K562 treated with DMSO at 1 percent for 24 hours (cell line): ENCODE results near the gene GLG1. TPM values are rescaled to one million over a fixed set of nuclear protein-coding genes. Genes with fewer than 3 reads are reported as not detected.

ENCODE experiments used
- total RNA-seq: library from RNA; unstranded; fragments of 300-600 nt; gene quantifications from 2 replicates; pipeline ENCODE4 v1.2.3, GENCODE V29; 2022; ENCODE audit warnings: low read depth; ENCODE audit not compliant: insufficient read depth

Gene GLG1
- total RNA-seq, result 26.6 and 29.2 TPM in 2 replicates

DNA sequence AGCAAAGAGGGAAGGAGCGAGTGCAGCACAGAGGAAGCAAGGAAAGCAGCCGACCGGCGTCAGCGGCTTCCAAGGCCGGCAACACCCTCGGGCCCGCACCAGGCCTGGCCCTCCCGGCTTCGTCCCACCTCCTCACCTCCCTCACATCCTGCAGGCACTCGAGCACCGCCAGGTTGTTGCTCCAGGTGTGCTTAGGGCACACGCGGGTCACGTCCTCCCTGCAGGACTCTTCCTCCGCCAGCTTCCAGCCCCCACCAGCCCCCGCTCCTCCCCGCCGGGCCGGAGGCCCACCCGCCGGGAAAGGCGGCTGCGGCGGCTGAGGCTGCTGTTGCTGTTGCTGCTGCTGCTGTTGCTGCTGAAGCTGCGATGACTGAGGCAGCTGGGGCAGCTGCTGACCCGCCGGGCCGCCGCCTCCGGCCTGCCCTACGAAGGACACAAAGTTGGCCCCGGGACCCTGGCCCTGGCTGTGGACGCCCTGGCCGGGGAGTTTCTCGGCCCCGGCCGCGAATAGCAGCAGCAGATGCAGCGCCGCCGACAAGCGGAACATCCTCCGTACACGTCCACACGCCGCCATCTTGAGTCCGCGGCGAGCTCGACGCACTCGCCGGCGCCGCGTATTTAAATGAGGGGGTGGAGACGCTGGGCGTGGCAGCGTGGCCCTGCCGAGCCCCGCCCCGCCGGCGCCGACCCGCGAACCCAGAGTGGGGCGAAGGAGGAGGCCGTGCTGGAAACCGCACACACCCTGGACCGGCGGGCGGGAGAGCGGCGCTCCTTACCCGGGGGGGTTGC lies at the start of gene GLG1:
GLG1 (minus strand) TSS at position 594 of the 789 bp plus-strand sequence; CDS start at position 574, 20 bp downstream.

DNA sequence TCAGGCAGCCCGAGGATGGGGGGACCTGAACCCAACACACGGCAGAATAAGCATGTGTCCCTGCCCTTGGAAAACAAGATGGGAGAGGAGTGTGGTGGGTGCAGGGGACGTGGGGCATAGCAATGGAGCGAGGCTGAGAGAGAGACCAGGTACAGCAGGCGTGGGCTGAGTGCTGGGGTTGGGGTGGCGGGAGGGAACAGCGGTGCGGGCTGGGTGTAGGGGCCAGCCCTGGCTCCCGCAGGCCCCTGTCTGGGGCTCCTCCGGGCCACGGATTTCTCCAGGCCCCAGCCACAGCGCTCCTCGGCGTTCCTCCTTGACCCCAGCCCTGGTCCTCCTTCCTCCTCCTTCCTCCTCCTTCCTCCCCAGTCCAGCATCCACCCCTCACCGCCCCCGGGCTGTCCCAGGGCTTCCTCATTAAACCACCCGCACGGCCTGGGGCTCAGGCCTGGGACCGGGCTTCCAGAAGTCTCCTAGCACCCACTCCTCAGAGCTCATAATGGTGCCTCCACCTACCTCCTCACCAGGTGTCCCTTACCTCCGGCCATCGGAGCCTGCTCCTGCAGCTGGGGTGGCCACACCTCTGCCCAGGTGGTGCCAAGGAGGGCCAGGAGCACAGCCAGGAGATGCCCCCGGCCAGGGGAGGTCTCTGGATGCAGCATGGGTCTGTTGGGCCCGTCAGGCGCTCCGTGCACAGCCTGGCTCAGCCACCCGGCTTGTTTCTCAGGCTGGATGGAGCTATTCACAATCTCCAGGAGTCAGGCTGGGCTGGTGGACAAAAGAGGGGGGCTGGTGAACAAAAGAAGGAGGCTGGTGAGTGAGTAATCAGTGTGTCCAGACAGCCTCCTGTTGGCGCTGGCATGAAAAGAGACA lies 186.1 kb downstream of the GLG1 start, which contains the start of gene CLEC18B:
CLEC18B (minus strand) TSS at position 867 of the 870 bp plus-strand sequence; CDS start at position 659, 208 bp downstream.

Other genes starting within 250 kb of the GLG1 start
- 0.50 and 0.96 TPM in 2 replicates for gene NPIPB15, start 230.8 kb downstream of the GLG1 start, total RNA-seq
- 3.8 and 8.9 TPM in 2 replicates for gene CLEC18B, start 185.6 kb downstream of the GLG1 start, total RNA-seq
- gene RFWD3, start 59.8 kb upstream of the GLG1 start, total RNA-seq, result 43.4 and 47.4 TPM in 2 replicates
- gene MLKL, start 93.7 kb upstream of the GLG1 start, total RNA-seq, result 7.2 and 7.4 TPM in 2 replicates
- gene FA2H, start 167.7 kb upstream of the GLG1 start, total RNA-seq, result not detected in 2 replicates